ENCODE data around the gene GLT1D1.

Gene GLT1D1

GRCh38 chr12:128864516-128865186, 11.4 kb downstream of the GLT1D1 start:
- CTCF ChIA-PET, result no interaction called here
- no peak for DNase-seq
- Histone ChIP-seq H3K27ac (ENCODE audit: insufficient read depth in 1 of 2, low read depth in 1 of 2, low read length in 2 of 2, poor library complexity in 1 of 2, severe bottlenecking in 2 of 2) (no peak overlapping the region), H3K36me3 (ENCODE audit: control insufficient read depth in 4 of 4, insufficient read depth in 4 of 4, low read length in 3 of 4) (no peaks in the 10 kb centered on the region), H3K4me1 (ENCODE audit: control extremely low read depth in 1 of 4, control insufficient read depth in 4 of 4, insufficient read depth in 4 of 4, low read length in 3 of 4) (no peaks in the 10 kb centered on the region), H3K9me3 (ENCODE audit: control extremely low read depth in 1 of 5, control insufficient read depth in 4 of 5, insufficient read depth in 2 of 5, low read depth in 1 of 5, low read length in 4 of 5) (no peaks in the 10 kb centered on the region), H3K4me3 (ENCODE audit: control insufficient read depth in 1 of 7, extremely low read depth in 1 of 7, insufficient read depth in 4 of 7, low read depth in 2 of 7, low read length in 6 of 7) (no peak overlapping the region), H3K27me3 (replicated peaks in 2 of 5; ENCODE audit: control insufficient read depth in 4 of 5, insufficient read depth in 5 of 5, low read length in 4 of 5) (peaks cover 0 to 16% (median 0%) of the 10 kb centered on the region in 5 experiments)
- POLR2A ChIA-PET, result no interaction called here
- 89% methylated on average over 8 of the region's 9 CpGs for WGBS (ENCODE audit: insufficient coverage)

DNA sequence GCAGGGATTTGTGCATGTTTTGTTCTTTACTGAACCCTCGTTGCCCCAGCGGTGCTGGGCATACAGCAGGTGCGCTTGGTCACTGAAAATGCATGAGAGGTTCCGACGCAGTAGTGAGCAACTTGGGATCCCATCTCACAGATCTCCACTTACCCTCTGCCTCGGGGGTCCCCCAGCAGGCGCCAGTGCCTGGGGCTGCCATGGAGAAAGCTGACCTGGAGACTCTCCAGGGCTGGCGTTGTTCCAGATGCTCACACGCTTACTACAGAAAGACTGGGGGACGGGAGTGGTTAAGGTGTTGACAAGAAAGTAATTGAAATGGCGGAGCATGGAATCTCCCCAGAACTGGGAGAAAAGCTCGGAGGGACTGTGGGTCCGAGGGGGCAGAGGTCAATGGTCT, 14.2 kb downstream of the GLT1D1 start:
- Histone ChIP-seq H3K36me3 (ENCODE audit: control insufficient read depth in 4 of 4, insufficient read depth in 4 of 4, low read length in 3 of 4) (no peaks in the 10 kb centered on the region), H3K4me3 (ENCODE audit: control insufficient read depth in 1 of 7, extremely low read depth in 1 of 7, insufficient read depth in 4 of 7, low read depth in 2 of 7, low read length in 6 of 7) (no peak overlapping the region), H3K27me3 (replicated peaks in 2 of 5; ENCODE audit: control insufficient read depth in 4 of 5, insufficient read depth in 5 of 5, low read length in 4 of 5) (peaks cover 0 to 2% (median 2%) of the 10 kb centered on the region in 5 experiments), H3K9me3 (ENCODE audit: control extremely low read depth in 1 of 5, control insufficient read depth in 4 of 5, insufficient read depth in 2 of 5, low read depth in 1 of 5, low read length in 4 of 5) (no peaks in the 10 kb centered on the region), H3K27ac (ENCODE audit: insufficient read depth in 1 of 2, low read depth in 1 of 2, low read length in 2 of 2, poor library complexity in 1 of 2, severe bottlenecking in 2 of 2) (no peak overlapping the region), H3K4me1 (ENCODE audit: control extremely low read depth in 1 of 4, control insufficient read depth in 4 of 4, insufficient read depth in 4 of 4, low read length in 3 of 4) (no peaks in the 10 kb centered on the region)
- POLR2A ChIA-PET, result no interaction called here
- DNase-seq, result no peak
- WGBS (ENCODE audit: insufficient coverage), result 94% methylated on average over 13 of the region's 13 CpGs
- CTCF ChIA-PET, result no interaction called here

- Histone ChIP-seq H3K27ac (ENCODE audit: insufficient read depth in 1 of 2, low read depth in 1 of 2, low read length in 2 of 2, poor library complexity in 1 of 2, severe bottlenecking in 2 of 2) (no peak overlapping the region), H3K4me3 (ENCODE audit: control insufficient read depth in 1 of 7, extremely low read depth in 1 of 7, insufficient read depth in 4 of 7, low read depth in 2 of 7, low read length in 6 of 7) (no peak overlapping the region), H3K27me3 (replicated peaks in 2 of 5; ENCODE audit: control insufficient read depth in 4 of 5, insufficient read depth in 5 of 5, low read length in 4 of 5) (peaks cover 0 to 2% (median 0%) of the 10 kb centered on the region in 5 experiments), H3K9me3 (ENCODE audit: control extremely low read depth in 1 of 5, control insufficient read depth in 4 of 5, insufficient read depth in 2 of 5, low read depth in 1 of 5, low read length in 4 of 5) (peaks cover 0 to 14% (median 8%) of the 10 kb centered on the region in 5 experiments), H3K4me1 (ENCODE audit: control extremely low read depth in 1 of 4, control insufficient read depth in 4 of 4, insufficient read depth in 4 of 4, low read length in 3 of 4) (no peaks in the 10 kb centered on the region), H3K36me3 (ENCODE audit: control insufficient read depth in 4 of 4, insufficient read depth in 4 of 4, low read length in 3 of 4) (no peaks in the 10 kb centered on the region)
- ChIA-PET POLR2A (no interaction called here), CTCF (interaction anchor here (0.6 kb wide), 1 partner anchor 16 kb away, joined by 3 read pairs; no protein-coding TSS in a partner anchor)
- 92% methylated on average over 1 of the region's 2 CpGs for WGBS (ENCODE audit: insufficient coverage)
- DNase-seq, result no peak
Observed at GRCh38 chr12:128871516-128871892, 18.2 kb downstream of the GLT1D1 start.

DNA sequence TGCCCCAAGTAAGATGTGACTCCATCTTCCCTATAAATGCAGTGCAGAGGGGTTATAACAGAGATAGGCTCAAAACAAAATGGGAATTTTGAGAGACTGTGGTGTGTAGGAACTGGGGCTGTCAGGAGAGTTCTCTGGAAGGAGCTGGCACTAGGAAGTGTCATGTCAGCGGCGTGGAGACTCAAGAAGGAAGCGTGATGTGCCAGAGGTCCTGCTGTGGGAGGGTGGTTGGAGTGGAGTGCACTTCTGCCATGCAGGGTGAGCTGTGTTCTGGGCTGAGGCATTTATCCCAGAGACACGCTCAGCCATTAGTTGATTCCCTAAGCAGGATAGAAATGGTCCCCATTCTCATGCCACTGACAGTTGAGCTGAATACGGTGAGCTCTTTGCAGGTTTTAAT, 19.0 kb downstream of the GLT1D1 start:
- DNase-seq, result no peak
- peaks cover 0 to 2% (median 0%) of the 10 kb centered on the region in 5 experiments for H3K27me3 ChIP-seq (replicated peaks in 2 of 5; ENCODE audit: control insufficient read depth in 4 of 5, insufficient read depth in 5 of 5, low read length in 4 of 5)
- POLR2A ChIA-PET, result no interaction called here
- 93% methylated on average over 2 of the region's 5 CpGs for WGBS (ENCODE audit: insufficient coverage)
- CTCF ChIA-PET, result interaction anchor here (0.8 kb wide), 1 partner anchor 16 kb away, joined by 3 read pairs; no protein-coding TSS in a partner anchor
- H3K27ac ChIP-seq (ENCODE audit: insufficient read depth in 1 of 2, low read depth in 1 of 2, low read length in 2 of 2, poor library complexity in 1 of 2, severe bottlenecking in 2 of 2), result no peak overlapping the region
- H3K9me3 ChIP-seq (ENCODE audit: control extremely low read depth in 1 of 5, control insufficient read depth in 4 of 5, insufficient read depth in 2 of 5, low read depth in 1 of 5, low read length in 4 of 5), result peaks cover 0 to 17% (median 12%) of the 10 kb centered on the region in 5 experiments
- no peak overlapping the region for H3K4me3 ChIP-seq (ENCODE audit: control insufficient read depth in 1 of 7, extremely low read depth in 1 of 7, insufficient read depth in 4 of 7, low read depth in 2 of 7, low read length in 6 of 7)
- no peaks in the 10 kb centered on the region for H3K36me3 ChIP-seq (ENCODE audit: control insufficient read depth in 4 of 4, insufficient read depth in 4 of 4, low read length in 3 of 4)
- H3K4me1 ChIP-seq (ENCODE audit: control extremely low read depth in 1 of 4, control insufficient read depth in 4 of 4, insufficient read depth in 4 of 4, low read length in 3 of 4), result no peaks in the 10 kb centered on the region

DNA sequence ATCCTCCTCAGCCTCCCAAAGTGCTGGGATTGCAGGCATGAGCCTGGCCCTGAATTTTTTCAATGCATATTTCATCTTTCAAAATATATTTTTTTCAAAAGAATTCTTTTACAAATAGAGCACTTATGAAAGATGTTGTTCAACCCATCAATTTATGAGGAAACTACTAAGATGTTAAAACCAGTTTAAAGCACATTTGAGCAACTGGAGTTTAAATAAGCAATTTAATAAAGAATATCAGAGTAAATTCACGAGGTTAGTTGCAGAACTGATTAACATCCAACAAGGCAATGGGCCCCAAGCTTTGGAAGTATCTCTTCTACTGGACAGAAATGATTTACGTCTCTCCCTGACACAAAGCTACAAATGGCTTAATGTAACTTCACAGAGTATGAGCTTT, 23.3 kb downstream of the GLT1D1 start:
- Histone ChIP-seq H3K4me3 (ENCODE audit: control insufficient read depth in 1 of 7, extremely low read depth in 1 of 7, insufficient read depth in 4 of 7, low read depth in 2 of 7, low read length in 6 of 7) (no peak overlapping the region), H3K4me1 (ENCODE audit: control extremely low read depth in 1 of 4, control insufficient read depth in 4 of 4, insufficient read depth in 4 of 4, low read length in 3 of 4) (no peaks in the 10 kb centered on the region), H3K27me3 (replicated peaks in 2 of 5; ENCODE audit: control insufficient read depth in 4 of 5, insufficient read depth in 5 of 5, low read length in 4 of 5) (peaks cover 0 to 2% (median 0%) of the 10 kb centered on the region in 5 experiments), H3K36me3 (ENCODE audit: control insufficient read depth in 4 of 4, insufficient read depth in 4 of 4, low read length in 3 of 4) (no peaks in the 10 kb centered on the region), H3K9me3 (ENCODE audit: control extremely low read depth in 1 of 5, control insufficient read depth in 4 of 5, insufficient read depth in 2 of 5, low read depth in 1 of 5, low read length in 4 of 5) (peaks cover 2 to 23% (median 17%) of the 10 kb centered on the region in 5 experiments), H3K27ac (ENCODE audit: insufficient read depth in 1 of 2, low read depth in 1 of 2, low read length in 2 of 2, poor library complexity in 1 of 2, severe bottlenecking in 2 of 2) (no peak overlapping the region)
- WGBS (ENCODE audit: insufficient coverage), result 86% methylated on average over 1 of the region's 2 CpGs
- DNase-seq, result no peak
- ChIA-PET POLR2A (no interaction called here), CTCF (interaction anchor here (1.0 kb wide), 1 partner anchor 23 kb away, joined by 3 read pairs; no protein-coding TSS in a partner anchor)

- WGBS (ENCODE audit: insufficient coverage), result 100% methylated on average over 1 of the region's 4 CpGs
- Histone ChIP-seq H3K36me3 (ENCODE audit: control insufficient read depth in 4 of 4, insufficient read depth in 4 of 4, low read length in 3 of 4) (no peaks in the 10 kb centered on the region), H3K27me3 (replicated peaks in 2 of 5; ENCODE audit: control insufficient read depth in 4 of 5, insufficient read depth in 5 of 5, low read length in 4 of 5) (no peaks in the 10 kb centered on the region), H3K9me3 (ENCODE audit: control extremely low read depth in 1 of 5, control insufficient read depth in 4 of 5, insufficient read depth in 2 of 5, low read depth in 1 of 5, low read length in 4 of 5) (peaks cover 2 to 19% (median 17%) of the 10 kb centered on the region in 5 experiments), H3K4me3 (ENCODE audit: control insufficient read depth in 1 of 7, extremely low read depth in 1 of 7, insufficient read depth in 4 of 7, low read depth in 2 of 7, low read length in 6 of 7) (no peak overlapping the region), H3K4me1 (ENCODE audit: control extremely low read depth in 1 of 4, control insufficient read depth in 4 of 4, insufficient read depth in 4 of 4, low read length in 3 of 4) (no peaks in the 10 kb centered on the region), H3K27ac (ENCODE audit: insufficient read depth in 1 of 2, low read depth in 1 of 2, low read length in 2 of 2, poor library complexity in 1 of 2, severe bottlenecking in 2 of 2) (no peak overlapping the region)
- DNase-seq, result no peak
- ChIA-PET POLR2A (no interaction called here), CTCF (no interaction called here)
Observed at GRCh38 chr12:128879898-128880764, 26.9 kb downstream of the GLT1D1 start.

DNA sequence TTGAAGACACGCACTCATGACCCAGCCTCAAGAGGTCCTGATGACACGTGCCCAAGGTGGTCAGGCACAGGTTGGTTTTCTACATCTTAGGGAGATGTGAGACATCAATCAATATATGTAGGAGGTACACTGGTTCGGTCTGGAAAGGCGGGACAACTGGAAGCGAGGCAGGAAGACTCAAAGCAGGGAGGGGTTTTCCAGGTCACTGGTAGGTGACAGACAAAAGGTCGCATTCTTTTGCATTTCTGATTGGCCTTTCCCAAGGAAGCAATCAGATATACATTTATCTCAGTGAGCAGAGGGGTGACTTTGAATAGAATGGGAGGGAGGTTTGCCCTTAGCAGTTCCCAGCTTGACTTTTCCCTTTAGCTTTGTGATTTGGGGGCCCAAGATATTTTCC, 38.6 kb downstream of the GLT1D1 start:
- 92% methylated on average over 5 of the region's 6 CpGs for WGBS (ENCODE audit: insufficient coverage)

More for the DNA sequence above, 38.6 kb downstream of the GLT1D1 start:
- CTCF ChIA-PET, result no interaction called here
- Histone ChIP-seq H3K9me3 (ENCODE audit: control extremely low read depth in 1 of 5, control insufficient read depth in 4 of 5, insufficient read depth in 2 of 5, low read depth in 1 of 5, low read length in 4 of 5) (no peaks in the 10 kb centered on the region), H3K27me3 (replicated peaks in 2 of 5; ENCODE audit: control insufficient read depth in 4 of 5, insufficient read depth in 5 of 5, low read length in 4 of 5) (peaks cover 0 to 2% (median 0%) of the 10 kb centered on the region in 5 experiments), H3K27ac (ENCODE audit: insufficient read depth in 1 of 2, low read depth in 1 of 2, low read length in 2 of 2, poor library complexity in 1 of 2, severe bottlenecking in 2 of 2) (no peak overlapping the region), H3K36me3 (ENCODE audit: control insufficient read depth in 4 of 4, insufficient read depth in 4 of 4, low read length in 3 of 4) (no peaks in the 10 kb centered on the region), H3K4me1 (ENCODE audit: control extremely low read depth in 1 of 4, control insufficient read depth in 4 of 4, insufficient read depth in 4 of 4, low read length in 3 of 4) (no peaks in the 10 kb centered on the region), H3K4me3 (ENCODE audit: control insufficient read depth in 1 of 7, extremely low read depth in 1 of 7, insufficient read depth in 4 of 7, low read depth in 2 of 7, low read length in 6 of 7) (no peak overlapping the region)
- POLR2A ChIA-PET, result no interaction called here
- no peak for DNase-seq

Measured in common myeloid progenitor, CD34-positive (primary cell).